ENCODE measurements around the gene KPNA1.

KPNA1 gene
- total RNA-seq = 50.1 to 74.8 (median 68.5) reads per million in 4 donors

DNA sequence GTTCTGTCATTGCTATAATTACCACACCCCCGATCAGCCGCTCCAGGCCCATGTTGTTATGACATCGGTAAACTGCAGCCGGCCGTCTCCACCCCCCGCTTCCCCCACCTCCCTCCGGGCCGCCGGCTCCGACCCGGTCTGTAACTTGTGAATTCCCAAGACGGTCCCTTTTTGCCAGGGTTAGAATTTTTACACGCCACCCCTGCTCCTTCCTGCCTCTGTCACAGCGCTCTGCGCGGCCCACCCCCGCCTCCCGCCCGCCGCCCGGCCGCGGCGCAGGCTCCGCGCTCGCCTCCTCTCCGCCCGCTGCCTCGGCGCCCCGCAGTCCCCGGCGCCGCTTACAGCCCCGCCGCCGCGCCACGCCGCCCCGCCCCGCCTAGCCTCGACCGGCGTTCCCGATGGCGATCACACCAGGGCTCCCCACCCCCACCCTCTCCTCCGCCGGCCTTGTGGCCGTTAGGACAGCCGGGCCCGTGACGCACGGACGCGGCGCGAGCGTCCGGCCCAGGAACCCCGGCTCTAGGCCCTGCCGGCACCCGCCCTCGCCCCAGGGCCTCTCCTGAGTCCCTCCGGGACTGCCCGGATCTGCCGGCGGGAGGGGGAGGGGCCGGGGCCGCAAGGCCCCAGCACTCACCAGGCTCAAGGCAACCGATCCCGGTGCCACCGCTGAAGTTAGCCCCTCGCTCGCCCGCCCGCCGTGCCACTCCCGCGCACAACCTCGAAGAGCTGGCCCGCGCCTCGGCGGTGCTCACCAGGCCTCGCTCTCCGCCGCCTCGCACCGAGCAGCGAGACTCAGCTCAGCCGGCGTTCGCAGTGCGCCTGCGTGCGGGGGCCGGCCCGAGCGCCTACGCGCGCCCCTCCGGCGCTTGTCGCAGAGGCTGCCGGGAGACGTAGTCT, at the start of gene KPNA1:
Gene KPNA1, minus strand, starts transcription at position 817 of the 897 bp plus-strand sequence. CDS start 18,374 bp downstream, outside the sequence.
- peak; percentile 76 to 90 (median 76) for DNase-seq

DNA sequence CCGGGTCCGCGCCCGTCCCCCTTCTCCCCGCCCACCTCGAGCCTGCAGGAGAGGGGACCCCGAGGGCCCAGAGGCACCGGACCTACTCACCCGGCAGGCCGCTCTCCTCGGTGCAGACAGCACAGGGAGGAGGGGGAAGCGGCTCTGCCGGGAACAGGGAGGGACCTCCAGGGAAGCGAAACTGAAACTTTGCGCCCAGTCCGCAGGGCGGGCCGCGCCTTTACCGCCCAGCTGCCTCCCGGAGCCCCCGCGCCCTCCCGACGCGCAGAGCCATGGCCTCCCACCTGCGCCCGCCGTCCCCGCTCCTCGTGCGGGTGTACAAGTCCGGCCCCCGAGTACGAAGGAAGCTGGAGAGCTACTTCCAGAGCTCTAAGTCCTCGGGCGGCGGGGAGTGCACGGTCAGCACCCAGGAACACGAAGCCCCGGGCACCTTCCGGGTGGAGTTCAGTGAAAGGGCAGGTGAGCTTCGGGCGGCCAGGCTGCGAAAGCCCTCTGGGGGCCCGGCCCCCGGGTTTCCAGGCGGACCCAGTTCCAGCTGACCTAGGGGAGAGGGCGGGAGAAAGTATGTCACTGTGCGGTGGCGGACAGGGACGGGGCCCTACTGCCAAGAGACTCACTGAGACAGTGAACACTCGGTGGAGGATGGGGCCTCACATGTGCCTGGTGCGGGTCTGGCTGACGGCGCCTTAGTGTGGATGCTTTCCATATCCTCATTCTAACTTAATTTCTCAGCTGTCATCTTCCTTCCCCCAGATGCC, 49.6 kb upstream of the KPNA1 start, which contains the start of the genes DTX3L and PARP9:
Gene DTX3L, plus strand, starts transcription at position 184 of the 758 bp plus-strand sequence. Its CDS starts 89 bp downstream, at position 273.
Gene PARP9, minus strand, starts transcription at position 146 of the 758 bp plus-strand sequence. CDS start 4,680 bp downstream, outside the sequence.
- peak; percentile 66 to 84 (median 74) for DNase-seq

DNA sequence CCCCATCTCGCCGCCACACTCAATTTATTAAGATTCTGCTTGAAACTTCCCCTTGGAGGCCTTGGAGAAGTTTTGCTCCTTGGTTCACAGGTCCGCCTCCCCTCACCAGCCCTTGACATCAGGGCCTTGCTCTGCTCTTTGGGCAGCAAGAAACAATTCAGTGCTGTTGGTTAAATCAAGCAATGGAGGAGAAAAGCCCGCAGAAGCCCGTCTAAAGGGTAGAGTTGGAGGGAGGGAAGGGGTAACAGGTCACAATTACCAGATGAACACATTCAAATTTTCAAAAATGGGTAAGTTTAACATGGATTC, 48.9 kb upstream of the KPNA1 start:
- peak in 1 of 5 donors; percentile 23 for DNase-seq

DNA sequence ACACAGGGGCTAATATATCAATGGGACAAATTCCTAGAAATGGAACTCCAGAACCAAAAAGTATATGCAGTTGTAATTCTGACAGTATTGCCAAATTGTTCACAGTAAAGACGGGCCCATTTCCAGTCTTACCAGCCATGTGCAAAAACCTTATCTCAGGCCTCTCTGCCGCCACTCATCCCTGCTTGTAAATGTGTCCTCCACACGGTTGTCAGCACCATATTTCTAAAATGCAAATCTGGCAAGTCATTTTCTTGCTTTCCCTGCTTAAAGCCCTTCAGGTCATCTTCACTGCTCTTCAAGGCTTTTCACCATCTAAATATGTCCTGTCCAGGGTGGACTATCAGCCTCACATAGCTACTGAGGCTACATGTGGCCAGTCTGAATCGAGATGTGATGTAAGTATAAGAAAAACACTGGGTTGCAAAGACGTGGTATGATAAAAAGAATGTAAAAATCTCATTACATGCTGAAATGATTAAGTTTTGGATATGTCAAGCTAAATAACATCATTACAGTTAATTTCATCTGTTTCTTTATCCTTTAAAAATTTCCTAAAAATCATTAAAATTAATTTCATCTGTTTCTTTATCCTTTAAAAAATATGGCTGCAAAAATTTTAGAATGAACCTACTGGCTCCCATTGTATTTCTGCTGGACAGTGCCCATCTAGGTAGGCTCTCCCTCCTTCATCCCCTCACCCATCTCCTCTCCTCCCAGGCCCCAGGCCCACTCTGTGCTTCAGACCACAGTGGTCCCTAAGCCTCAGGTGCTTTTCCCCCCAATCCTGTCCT, 48.4 kb upstream of the KPNA1 start:
- no peak for DNase-seq

DNA sequence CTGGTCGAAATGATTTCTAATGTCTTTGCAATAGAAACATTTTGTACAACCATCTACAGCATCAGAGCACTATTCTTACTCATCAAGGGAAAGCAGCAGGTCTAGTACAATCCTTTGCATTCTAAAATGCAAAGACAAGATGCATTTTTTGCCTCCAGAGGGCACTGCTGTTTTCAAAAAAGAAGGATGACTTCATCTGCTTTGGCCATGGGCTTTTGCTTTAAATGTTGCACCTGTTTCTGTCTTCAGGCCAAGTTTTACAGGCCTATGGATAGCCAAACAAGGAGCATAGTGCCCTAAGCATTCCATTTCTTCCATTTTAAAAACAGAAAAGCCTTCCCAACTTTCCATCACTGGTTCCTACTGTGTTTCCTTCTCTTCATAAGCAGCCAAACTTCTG, 45.9 kb upstream of the KPNA1 start:
- DNase-seq = peak in 4 of 5 donors; percentile 23 to 75 (median 46)

DNA sequence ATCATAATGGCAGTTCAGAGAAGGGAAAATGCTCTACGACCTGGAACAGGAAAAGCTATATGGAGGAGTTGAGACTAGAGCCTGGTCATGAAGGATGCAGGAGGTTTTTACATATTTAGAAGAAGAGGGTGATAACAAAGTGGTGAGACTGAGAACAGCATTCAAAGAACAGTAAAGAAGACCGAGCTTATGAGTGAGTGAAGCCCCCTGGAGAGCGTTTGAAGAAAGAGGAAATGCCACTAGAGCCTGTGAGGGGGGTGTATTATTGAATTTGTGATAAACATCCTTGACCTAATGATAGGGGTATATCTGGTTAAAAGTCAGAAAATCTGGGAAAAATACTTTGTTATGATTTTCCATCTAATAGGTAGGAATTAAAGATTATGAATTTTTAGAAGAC, 45.2 kb upstream of the KPNA1 start:
- no peak for DNase-seq

DNA sequence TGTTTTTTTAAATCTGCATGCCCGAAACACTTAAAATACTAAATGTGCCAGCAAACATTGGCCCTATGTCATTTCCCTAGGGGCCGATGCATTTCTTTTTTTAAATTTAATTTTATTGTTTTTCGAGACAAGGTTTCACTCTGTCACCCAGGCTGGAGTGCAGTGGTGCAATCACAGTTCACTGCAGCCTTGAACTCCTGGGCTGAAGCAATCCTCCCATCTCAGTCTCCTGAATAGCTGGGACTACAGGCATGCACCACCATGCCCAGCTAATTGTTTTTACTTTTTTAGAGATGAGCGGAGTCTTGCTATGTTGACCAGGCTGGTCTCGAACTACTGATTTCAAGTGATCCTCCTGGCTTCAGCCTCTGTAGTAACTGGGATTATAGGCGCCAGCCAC, 43.9 kb upstream of the KPNA1 start:
- no peak for DNase-seq

DNA sequence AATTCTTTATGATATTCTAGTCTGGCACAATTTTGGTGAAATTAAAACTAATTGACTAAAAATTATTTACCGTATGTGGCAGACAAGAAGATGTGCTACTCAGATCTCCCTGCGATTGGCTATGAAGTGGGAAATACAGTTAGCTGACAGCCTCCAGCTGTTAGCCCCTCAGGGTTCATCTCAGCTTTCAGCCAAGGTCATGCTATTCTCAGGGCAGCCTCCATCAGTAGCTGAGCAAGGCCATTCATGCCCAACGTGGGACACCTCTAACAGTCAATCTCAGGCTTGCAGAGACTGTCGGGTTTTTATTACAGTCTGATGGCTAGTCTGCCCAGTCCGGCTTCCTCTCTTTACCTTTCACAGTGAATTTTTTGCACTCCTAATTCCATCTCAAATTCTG, 42.6 kb upstream of the KPNA1 start:
- DNase-seq = no peak

DNA sequence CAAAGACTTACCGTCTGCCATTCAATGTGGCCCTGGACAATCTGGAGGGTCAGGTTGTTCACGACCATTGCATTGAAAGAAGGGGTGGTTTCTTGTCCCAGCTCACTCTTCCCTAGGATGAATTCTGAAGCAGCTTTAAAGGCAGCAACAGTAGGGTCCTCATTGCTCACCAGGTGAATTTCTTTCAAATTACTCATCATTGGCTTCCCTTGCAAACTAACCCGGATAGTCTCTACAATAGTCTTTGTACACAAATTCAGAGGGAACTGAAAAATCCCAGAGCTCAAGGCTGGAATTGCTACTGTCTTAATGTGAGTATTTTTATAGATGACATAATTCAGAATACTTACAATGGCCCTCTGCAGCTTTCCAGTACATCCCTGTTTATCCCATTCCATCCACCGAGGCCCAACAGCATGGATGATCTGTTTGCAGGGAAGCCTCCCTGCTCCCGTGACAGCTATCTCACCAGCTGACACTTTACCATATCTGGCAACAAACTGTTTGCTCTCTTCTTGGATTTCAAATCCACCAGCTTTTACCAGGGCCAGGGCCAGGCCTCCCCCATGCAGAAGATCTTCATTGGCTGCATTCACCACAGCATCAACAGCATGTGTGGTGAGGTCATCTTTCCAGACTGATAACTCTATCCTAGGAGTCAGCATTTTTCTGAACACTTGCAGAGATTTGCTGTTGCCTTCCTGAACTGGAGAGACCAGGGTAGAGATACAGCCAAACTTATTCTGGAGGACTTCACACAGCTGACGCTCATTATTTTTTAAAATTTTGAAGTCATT, 40.7 kb upstream of the KPNA1 start:
- no peak for DNase-seq

DNA sequence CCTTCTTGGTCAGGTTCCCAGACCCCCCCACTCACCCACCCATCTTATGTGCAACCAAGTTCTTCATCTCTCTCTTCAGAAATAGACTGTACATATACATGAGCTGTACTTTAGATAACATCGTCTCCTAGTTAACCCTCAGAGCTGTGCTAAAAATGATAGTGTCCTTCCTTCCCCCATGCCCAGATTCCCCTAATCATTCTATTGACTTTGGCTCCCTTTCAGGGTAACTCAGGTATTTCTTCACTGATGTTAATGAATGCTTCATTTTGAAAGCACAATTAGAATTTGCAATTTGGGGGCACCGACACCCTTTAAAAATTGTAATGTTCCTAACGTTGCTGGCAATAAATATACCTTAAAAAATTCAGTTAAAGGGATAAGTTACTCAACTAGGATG, 38.4 kb upstream of the KPNA1 start:
- DNase-seq = no peak

DNA sequence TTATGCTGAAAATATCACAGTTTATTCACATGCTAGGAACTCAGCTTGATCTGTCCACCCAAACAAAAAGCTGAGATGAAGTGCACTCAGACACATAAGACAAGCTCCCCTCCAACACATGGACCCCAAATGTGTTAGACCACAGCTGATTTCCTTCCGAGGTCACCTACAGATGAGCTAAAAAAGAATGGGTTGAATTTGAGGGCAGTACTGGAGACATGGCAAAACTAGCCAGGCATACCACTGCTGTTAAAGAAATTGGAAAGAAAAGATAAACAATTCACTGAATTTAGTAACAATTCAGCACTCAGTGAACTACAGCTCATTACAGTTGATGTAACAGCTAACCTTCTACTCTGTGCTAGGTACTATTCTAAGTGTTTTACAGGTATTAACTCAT, 33.9 kb upstream of the KPNA1 start:
- DNase-seq = no peak

DNA sequence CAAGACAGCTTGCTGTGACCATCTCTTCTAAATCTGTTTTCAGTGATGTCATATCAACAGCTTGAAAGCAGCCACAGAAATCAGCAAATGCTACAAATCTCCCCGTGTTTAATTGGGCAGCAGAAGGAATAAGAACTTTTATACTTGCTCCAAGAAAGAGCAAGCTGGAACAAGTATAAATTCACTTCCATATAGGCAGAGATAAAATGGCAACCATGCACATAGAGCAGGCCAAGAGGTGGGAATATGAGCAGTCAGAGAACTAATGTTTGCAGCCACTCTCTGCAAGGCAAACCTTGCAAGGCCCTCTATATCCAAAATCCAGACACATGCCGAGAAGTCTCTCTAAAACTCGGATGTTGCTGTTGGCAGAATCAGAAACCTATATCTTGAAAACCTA, 33.3 kb upstream of the KPNA1 start:
- DNase-seq = no peak

DNA sequence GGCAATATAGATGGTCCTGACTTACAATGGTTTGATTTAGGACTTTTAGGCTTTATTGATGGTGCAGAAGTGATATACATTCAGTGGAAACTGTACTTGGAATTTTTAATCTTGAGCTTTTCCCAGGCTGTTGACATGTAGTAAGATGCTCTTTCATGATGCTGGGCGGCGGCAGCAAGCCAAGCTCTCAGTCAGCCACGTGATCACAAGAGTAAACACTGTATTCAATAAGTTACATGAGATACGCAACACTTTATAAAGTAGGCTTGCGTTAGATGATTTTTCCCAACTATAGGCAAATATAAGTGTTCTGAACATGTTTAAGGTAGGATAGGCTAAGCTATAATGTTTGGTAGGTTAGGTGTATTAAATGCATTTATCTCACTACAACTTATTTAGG, 31.4 kb upstream of the KPNA1 start:
- no peak for DNase-seq

DNA sequence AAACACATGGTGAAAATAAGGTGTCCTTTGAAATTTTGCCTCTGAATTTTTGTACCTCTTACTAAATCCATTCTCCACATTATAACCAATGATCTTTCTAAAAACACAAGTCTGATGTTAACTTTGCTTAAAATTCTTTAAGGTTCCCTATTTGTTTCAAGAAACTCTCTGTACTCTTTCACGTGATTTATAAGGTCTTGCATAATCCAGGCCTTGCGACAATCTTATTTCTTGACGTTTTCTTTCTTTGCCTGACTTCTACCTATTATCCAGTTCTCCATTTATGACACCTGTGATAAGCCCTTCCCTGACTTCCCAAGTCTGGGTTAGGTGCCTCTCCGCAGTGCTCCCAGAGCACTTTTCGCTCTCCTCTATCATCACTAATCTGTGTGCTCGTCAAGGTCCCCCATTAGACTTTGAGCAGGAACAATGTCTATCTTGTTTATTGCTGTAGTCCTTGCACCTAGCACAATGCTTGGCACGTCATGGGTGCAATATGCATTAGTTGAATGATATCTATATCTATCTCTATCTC, 24.3 kb upstream of the KPNA1 start:
- no peak for DNase-seq

DNA sequence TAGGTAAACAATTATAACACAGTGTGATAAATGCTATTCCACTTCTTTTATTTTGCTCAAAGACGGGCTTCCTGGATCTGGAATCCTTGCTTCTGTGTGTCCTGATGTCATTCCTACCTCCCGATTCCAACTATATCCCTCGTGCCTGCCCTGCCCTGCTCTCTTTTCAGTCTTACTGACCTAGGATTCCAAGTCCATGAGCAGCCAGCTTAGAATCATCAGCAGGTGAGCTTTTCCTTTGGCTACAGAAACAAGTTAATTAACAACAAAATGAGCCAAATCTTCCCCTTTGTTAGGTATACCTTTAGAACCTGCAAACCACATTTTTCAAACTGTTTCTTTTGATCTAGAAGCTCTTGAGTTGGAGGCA, 21.9 kb upstream of the KPNA1 start:
- DNase-seq = no peak

DNA sequence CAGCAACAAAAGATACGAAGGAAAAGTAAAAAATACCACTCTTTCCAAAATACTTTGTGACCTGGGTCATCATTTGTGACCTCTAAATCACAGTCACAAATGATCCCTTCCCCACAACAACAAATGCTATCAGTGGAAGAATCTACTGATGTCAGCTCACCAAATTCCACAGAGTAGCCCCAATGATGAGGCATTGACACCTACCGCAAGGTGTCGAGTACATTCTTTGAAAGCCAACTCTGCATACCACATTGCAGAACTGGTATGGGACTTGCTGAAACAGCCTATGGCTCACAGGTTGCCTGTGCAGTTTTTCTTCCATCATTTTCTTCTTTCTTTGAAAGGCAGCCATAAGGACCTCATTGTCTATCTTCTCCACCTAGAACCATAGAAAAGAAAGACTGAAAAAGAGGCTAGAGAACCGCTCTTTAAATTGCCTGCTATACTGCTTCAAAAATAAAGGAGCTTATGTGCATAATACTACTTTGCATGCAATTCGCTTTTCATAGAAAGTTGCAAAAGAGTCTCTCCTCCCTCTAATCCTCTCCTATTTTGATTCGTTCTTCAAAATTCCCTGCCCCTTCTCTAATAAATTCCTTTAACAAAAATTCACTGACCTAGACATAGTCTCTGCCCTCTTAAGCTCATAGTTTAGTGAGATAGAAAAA, 21.4 kb upstream of the KPNA1 start:
- DNase-seq = no peak

DNA sequence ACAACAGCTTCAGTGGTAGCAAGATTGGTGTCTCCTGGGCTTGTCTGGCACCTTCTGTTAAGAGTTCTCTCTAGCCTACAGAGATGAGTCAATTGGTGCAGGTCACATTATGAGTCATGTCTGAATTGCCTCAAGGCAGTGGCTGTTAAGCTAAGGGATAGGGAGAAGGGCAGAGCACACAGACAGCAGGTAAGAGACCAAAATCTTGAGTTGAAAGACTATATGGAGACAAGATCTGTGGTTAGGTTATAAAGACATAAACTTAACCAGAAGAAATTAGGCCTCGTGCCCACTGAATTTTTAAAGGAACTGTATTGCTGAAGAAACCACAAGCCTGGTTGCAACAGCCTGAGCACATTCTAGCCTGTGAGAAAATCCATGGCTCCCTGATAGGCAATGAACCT, 19.2 kb upstream of the KPNA1 start:
- DNase-seq = peak in 1 of 5 donors; percentile 89

DNA sequence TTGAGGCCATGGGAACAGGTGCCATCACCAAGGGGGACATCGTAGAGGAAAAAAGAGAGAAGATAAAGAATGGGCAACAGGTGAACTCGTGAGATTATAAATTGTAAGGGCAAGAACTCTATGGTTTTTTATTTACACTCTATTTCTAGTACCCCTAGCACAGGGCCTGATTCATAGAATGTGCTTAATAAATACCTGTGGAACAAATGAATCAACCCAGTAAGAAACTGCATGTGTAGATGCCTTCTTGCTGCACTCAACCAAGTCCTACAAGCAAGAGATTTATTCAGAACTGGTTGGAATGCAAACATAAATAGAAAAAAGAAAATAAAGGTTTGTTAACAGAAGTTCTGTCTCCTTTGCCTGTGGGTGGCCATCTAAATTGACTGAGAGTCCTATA, 18.7 kb upstream of the KPNA1 start:
- no peak for DNase-seq

DNA sequence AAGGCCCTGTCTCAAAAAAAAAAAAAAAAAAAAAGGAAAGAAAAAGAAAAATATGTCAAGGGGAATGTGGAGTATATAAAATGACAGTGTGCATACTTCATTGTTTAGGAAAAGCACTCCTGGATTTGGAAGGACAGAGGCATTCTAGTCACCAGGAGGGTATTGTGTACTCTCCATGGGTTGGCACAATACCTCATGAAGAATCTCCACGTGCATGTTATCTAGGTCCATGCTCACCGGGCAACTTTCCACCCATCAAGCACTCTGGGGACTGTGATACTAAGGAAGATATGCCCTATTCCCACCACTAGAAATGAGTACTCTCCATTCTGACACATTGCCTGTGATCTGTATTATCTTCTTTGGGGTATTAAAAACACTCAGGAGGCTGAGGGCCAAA, 15.4 kb upstream of the KPNA1 start:
- no peak for DNase-seq

DNA sequence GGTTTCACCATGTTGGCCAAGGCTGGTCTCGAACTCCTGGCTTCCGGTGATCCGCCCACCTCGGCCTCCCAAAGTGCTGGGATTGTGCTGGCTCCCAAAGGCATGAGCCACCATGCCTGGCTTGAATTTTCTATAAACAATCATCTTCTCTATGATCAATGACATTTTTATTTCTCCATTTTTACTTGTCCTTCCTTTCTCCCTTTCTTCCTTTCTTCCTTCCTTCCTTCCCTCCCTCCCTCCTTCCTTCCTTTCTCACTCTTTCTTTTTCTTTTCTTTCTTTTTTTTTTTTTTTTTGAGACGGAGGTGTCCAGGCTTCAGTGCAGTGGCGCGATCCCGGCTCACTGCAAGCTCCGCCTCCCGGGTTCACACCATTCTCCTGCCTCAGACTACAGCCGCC, 8.6 kb upstream of the KPNA1 start:
- no peak for DNase-seq

DNA sequence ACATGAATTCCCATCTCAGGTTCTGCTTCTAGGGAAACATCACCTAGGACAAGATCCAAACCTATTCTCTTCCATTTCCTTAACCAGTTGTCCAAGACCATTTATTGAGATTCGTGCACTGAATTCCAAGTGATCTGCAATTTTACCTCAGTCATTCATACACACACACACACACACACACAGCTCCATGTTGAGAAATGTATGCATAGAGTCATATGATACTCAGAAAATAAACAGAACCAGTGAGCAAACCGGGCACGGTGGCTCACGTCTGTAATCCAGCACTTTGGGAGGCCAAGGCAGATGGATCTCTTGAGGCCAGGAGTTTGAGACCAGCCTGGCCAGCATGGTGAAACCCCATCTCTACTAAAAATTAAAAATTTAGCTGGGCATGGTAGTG, 6.1 kb upstream of the KPNA1 start:
- no peak for DNase-seq

All from T-helper 1 cell (primary cell).